ENCODE measurements around the gene STRBP.

The STRBP gene

DNA sequence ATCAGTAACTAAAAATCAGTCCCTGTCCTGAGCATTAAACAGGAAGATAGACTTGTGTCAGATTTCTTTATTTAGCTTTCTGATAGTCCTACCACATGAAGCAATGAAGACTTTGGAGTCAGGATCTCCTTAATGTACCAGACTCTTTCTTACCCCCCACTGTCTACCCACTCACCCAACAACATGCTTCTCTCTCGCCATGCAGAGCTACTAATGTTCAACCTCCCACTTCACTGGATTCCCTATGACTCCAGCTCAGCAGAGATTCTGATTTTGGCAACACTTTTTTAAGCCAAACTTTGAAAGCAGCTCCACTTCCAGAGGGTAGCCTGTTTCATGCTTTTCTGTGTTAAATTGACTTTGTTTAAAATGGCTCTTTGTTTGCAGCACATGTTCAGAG lies 184.1 kb downstream of the STRBP start:
- Histone ChIP-seq H3K9me3 (ENCODE audit: control insufficient read depth, low read length) (no peaks in the 10 kb centered on the region), H3K9ac (ENCODE audit: low read length) (no peak overlapping the region), H3K4me1 (ENCODE audit: control insufficient read depth, insufficient read depth, low read length) (no peaks in the 10 kb centered on the region), H3K4me3 (ENCODE audit: low read length) (no peak overlapping the region), H3K27me3 (ENCODE audit: control insufficient read depth, insufficient read depth, low read length) (no peaks in the 10 kb centered on the region), H3K36me3 (ENCODE audit: control insufficient read depth, insufficient read depth, low read length) (no peaks in the 10 kb centered on the region)

DNA sequence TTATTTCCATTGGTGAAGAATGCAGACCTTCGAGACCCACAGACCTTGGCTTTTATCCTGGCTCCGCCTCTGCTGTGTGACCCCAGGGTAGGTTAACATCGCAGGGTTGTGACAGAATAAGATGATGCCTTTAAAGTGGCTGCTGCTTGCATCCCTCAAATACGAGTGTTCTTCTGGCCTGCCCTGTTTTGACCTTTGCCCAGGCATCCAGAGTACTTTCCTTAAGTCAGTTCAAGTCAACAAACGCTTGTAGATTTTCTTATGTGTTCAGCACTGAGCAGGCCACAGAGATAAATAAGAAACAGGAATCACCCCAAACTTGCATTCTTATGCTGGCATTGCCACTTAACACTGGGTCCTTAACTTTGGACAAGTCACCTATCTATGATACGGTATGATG lies 184.7 kb downstream of the STRBP start:
- Histone ChIP-seq H3K27me3 (ENCODE audit: control insufficient read depth, insufficient read depth, low read length) (no peaks in the 10 kb centered on the region), H3K9ac (ENCODE audit: low read length) (no peak overlapping the region), H3K9me3 (ENCODE audit: control insufficient read depth, low read length) (no peaks in the 10 kb centered on the region), H3K4me1 (ENCODE audit: control insufficient read depth, insufficient read depth, low read length) (no peaks in the 10 kb centered on the region), H3K4me3 (ENCODE audit: low read length) (no peak overlapping the region), H3K36me3 (ENCODE audit: control insufficient read depth, insufficient read depth, low read length) (no peaks in the 10 kb centered on the region)

DNA sequence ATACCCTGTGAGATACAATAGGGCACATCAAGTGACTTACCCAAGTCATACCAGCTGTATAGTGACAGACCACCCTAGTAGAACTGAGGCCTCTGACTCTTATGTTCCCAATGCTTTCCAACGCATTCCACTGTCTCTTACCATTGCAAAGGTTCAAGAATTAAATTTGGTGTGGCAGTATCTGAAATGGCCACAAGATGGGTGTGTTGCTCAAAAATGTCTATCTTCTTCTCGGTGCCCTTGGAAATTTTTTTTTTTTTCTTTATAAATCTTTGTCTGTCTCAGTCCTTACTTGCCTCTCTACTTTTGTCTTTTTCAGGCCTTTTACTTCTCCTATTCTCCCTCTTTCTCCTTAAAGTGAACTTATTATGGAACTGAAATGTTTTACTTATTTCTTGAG lies 186.6 kb downstream of the STRBP start:
- Histone ChIP-seq H3K27me3 (ENCODE audit: control insufficient read depth, insufficient read depth, low read length) (no peaks in the 10 kb centered on the region), H3K9me3 (ENCODE audit: control insufficient read depth, low read length) (no peaks in the 10 kb centered on the region), H3K4me3 (ENCODE audit: low read length) (no peak overlapping the region), H3K36me3 (ENCODE audit: control insufficient read depth, insufficient read depth, low read length) (no peaks in the 10 kb centered on the region), H3K4me1 (ENCODE audit: control insufficient read depth, insufficient read depth, low read length) (no peaks in the 10 kb centered on the region), H3K9ac (ENCODE audit: low read length) (no peak overlapping the region)

DNA sequence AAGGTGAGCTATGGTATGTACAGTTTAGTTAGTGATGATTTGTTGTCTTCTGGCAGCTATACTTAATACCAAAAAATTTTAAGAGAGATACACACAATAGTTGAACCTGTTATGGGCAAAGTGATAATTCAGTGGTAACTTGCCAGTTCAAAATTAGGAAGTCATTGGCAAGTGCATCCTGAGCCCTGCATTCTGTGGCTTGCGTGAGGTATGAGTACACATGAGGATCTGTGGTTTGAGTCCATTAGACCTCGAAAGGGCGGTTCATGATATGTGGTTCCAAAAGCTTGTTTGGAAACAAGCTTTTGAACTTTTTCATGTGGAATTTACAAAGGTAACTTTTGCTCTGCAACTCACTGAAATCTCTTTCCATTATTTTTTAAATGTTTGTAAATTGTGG lies 187.9 kb downstream of the STRBP start:
- Histone ChIP-seq H3K4me1 (ENCODE audit: control insufficient read depth, insufficient read depth, low read length) (no peaks in the 10 kb centered on the region), H3K27me3 (ENCODE audit: control insufficient read depth, insufficient read depth, low read length) (no peaks in the 10 kb centered on the region), H3K9me3 (ENCODE audit: control insufficient read depth, low read length) (no peaks in the 10 kb centered on the region), H3K36me3 (ENCODE audit: control insufficient read depth, insufficient read depth, low read length) (no peaks in the 10 kb centered on the region), H3K4me3 (ENCODE audit: low read length) (no peak overlapping the region), H3K9ac (ENCODE audit: low read length) (no peak overlapping the region)

DNA sequence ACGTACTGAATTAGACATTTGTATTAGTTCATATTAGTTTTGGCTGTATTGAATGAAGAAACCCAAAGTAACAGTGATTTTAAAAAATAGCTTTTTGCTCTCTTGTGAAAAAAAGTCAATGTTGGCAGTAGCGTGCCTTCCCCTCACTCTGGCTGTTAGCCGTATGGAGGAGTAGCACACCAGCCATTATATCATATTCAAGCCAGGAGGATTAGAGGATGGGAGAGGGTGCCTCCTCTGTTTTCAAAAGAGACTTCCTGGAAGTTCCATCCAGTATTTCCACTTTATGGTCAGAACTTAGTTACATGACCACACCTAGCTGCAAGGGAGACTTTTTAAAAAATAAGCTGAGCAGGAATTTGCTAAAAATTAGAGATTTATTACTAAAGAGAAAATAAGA lies 193.8 kb downstream of the STRBP start:
- Histone ChIP-seq H3K9ac (ENCODE audit: low read length) (no peak overlapping the region), H3K4me3 (ENCODE audit: low read length) (no peak overlapping the region), H3K9me3 (ENCODE audit: control insufficient read depth, low read length) (no peaks in the 10 kb centered on the region), H3K36me3 (ENCODE audit: control insufficient read depth, insufficient read depth, low read length) (no peaks in the 10 kb centered on the region), H3K27me3 (ENCODE audit: control insufficient read depth, insufficient read depth, low read length) (no peaks in the 10 kb centered on the region), H3K4me1 (ENCODE audit: control insufficient read depth, insufficient read depth, low read length) (no peaks in the 10 kb centered on the region)

DNA sequence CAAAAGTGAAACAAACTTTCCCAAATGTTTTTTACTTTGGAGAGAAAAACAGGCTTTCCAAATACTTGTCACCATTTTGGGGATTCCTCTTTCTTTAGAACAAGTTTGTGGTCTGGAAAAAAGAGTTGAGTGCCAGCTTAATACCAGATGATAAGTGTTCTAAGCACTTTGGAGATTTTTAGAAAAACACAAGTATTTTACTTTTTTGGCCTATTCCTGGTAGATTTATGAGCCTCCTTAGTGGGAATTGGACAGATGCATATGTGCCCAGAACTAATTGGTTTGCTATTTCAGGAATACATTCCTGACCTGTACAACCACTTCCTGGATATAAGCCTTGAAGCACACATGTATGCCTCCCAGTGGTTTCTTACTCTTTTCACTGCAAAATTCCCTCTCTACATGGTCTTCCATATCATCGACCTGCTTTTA lies 194.4 kb downstream of the STRBP start:
- Histone ChIP-seq H3K4me1 (ENCODE audit: control insufficient read depth, insufficient read depth, low read length) (no peaks in the 10 kb centered on the region), H3K4me3 (ENCODE audit: low read length) (no peak overlapping the region), H3K36me3 (ENCODE audit: control insufficient read depth, insufficient read depth, low read length) (no peaks in the 10 kb centered on the region), H3K27me3 (ENCODE audit: control insufficient read depth, insufficient read depth, low read length) (no peaks in the 10 kb centered on the region), H3K9ac (ENCODE audit: low read length) (no peak overlapping the region), H3K9me3 (ENCODE audit: control insufficient read depth, low read length) (no peaks in the 10 kb centered on the region)

DNA sequence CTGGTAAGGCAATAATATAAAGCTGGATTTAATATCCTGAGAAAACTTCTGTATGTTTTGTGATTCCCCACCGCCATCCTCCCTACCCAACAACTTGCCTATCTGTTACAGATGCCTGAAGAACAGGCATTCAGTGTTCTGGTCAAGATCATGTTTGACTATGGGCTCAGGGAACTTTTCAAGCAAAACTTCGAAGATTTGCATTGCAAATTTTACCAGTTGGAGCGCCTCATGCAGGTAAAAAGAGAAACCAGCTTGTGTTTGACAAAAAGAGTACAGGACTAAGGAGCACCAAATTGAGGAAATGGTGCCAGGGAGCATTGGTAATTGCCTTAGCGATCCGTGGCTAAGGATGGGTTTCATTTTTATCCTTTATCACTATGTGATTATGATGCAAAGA lies 194.9 kb downstream of the STRBP start:
- no peaks in the 10 kb centered on the region for H3K9me3 ChIP-seq (ENCODE audit: control insufficient read depth, low read length)
- no peaks in the 10 kb centered on the region for H3K36me3 ChIP-seq (ENCODE audit: control insufficient read depth, insufficient read depth, low read length)
- no peaks in the 10 kb centered on the region for H3K4me1 ChIP-seq (ENCODE audit: control insufficient read depth, insufficient read depth, low read length)
- no peak overlapping the region for H3K9ac ChIP-seq (ENCODE audit: low read length)
- H3K4me3 ChIP-seq (ENCODE audit: low read length): no peak overlapping the region
- no peaks in the 10 kb centered on the region for H3K27me3 ChIP-seq (ENCODE audit: control insufficient read depth, insufficient read depth, low read length)

DNA sequence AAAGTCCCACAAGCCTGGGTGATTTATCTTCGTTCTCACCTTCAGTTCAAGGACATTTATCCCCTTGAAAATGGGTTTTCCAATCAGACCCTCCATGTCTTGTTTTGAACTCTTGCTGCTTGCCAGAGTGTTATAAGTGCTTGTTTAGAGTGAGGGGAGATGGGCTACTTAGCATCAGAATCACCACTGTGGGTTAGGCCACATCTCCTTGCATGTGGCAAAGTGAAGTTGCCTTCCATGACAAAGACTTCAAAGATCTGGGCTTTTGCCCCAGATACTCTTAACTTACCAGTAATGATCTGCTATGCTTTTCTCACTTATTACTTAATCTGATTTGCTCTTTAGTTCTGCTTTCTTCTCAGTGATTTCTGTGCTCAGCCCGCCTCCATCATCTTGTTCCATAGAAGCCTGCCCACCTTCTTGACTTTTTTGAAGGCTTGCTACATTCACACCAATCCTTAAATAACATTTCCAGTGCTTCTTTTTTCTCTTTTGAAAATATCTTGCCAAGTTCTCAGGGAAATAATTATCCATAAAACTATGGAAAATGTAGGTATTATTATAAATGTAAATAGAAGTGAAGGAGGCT lies 195.9 kb downstream of the STRBP start:
- no peaks in the 10 kb centered on the region for H3K36me3 ChIP-seq (ENCODE audit: control insufficient read depth, insufficient read depth, low read length)
- no peaks in the 10 kb centered on the region for H3K9me3 ChIP-seq (ENCODE audit: control insufficient read depth, low read length)
- no peak overlapping the region for H3K9ac ChIP-seq (ENCODE audit: low read length)
- H3K4me1 ChIP-seq (ENCODE audit: control insufficient read depth, insufficient read depth, low read length): no peaks in the 10 kb centered on the region
- H3K4me3 ChIP-seq (ENCODE audit: low read length): no peak overlapping the region
- no peaks in the 10 kb centered on the region for H3K27me3 ChIP-seq (ENCODE audit: control insufficient read depth, insufficient read depth, low read length)

Data from mucosa of stomach (tissue), 1 donor.